Skin of body (tissue), 2 donors: Measurements from ENCODE around the gene SDCCAG8. TPM values are rescaled to one million over a fixed set of nuclear protein-coding genes. Genes with fewer than 3 reads are reported as not detected.

ENCODE experiments used
- DNase-seq: peaks from one replicate; lab custom pipeline; 2025; lab: John Stamatoyannopoulos, UW
- total RNA-seq: library from RNA; depleted of rRNA; stranded (reverse); fragments of >200 nt; gene quantifications from one replicate; pipeline ENCODE4 v1.2.3, GENCODE V29; 2014

Gene SDCCAG8
- total RNA-seq, 1 donor from 2014 or later: 55.0 TPM

- DNase-seq: no peak
Observed at GRCh38 chr1:243420016-243420945, 164.4 kb downstream of the SDCCAG8 start.

DNA sequence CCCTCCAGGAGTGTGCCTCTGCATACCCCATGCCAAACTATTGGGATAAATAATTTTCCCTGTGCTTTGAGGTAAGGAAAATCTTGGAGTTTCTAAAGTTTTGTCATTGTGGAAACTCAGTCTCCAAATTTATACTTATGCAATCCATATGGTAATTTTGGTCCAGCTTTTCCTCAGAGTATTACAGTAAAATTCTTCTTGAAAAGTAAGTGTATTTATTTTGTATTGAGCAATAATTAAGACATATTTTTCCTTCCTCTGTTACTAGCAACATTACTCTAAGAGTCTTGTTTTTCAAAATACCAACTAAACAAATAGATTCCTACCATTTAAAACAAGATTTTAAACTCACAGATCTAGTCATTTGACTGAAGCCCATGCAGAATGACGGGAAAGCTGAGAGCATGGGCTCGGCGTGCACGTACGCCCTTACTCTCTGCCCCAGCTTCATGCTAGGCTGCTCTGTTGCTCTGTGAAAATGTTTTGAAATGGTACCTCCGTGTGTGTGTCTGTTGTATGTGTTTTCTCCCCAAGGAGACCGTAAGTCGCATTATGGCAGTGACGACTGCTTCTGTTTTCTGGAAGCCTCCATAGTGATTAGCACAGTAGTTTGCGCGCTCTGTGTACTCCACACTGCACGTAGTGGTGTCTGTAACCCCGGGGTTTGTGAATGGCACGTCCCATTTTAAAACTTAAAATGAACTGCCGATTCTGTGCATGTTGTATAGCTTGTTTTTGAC, 165.3 kb downstream of the SDCCAG8 start:
- no peak for DNase-seq

- no peak for DNase-seq
Observed at GRCh38 chr1:243421784-243422183, 165.9 kb downstream of the SDCCAG8 start.

DNA sequence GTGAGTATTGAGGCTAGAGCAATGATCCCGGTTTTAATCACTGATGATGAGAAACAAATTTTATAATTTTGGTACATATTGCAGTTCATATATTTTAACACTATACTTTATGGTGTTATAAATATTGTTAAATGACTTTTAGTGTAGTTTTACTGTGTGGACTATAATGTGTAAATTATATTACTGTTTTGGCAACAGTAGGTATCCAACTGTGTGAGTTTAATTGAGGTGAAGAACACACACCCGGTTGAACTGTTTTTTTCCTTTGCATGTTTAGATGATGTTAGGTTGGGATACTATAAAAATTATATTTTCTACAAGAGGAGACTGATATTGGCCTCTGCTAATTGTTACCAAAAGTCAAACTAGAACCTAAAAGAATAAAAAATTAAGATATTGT, 166.5 kb downstream of the SDCCAG8 start:
- DNase-seq: no peak

DNA sequence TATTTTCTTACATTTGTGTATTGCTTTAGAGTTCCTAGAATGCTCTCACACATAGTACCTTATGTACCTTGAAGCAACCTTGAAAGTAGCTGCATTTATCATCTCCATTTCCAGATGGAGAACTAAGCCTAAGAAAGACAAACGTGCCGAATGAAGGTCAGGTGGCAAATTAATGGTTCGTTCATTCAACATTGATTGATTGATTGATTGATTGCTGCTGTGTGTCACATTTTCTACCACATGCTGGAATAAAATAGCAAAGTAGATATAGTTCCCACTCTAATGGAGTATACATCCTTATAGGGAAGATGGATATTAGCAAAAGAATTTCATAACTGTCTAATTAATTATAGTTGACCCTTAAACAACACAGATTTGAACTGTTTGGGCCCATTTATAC, 172.2 kb downstream of the SDCCAG8 start:
- no peak for DNase-seq

DNA sequence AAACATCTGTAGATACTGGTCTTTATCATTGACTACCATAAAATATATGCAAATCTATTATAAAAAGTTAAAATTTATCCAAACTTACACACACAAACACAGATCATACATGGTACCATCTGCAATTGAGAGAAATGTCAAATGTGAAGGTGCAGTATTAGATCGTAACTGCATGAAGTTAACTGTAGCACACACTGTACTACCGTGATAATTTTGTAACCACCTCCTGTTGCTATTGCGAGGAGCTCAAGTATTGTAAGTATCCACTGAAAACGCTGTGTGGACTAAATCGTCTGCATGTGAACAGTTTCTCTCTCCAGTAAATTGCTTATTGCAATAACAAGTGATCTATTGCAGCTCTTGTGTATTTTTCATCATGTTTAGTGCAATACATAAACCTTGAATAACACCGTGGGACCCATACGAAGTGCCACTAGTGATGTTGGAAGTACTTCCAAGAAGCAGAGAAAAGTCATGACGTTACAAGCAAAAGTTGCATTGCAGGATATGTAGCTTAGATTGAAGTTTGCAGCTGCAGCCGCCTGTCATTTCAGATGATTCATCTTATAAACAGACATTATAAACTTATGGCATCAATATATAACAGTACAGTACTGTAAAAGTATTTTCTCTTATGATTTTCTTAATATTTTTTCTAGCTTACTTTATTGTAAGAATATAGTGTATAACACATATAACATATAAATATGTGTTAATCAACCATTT, 172.9 kb downstream of the SDCCAG8 start:
- no peak for DNase-seq

- no peak for DNase-seq
Observed at GRCh38 chr1:243431591-243431990, 175.8 kb downstream of the SDCCAG8 start.

GRCh38 chr1:243432136-243432535, 176.3 kb downstream of the SDCCAG8 start:
- no peak for DNase-seq

- no peak for DNase-seq
Observed at GRCh38 chr1:243433737-243434370, 178.0 kb downstream of the SDCCAG8 start.

- no peak for DNase-seq
Observed at GRCh38 chr1:243434594-243434993, 178.8 kb downstream of the SDCCAG8 start.

DNA sequence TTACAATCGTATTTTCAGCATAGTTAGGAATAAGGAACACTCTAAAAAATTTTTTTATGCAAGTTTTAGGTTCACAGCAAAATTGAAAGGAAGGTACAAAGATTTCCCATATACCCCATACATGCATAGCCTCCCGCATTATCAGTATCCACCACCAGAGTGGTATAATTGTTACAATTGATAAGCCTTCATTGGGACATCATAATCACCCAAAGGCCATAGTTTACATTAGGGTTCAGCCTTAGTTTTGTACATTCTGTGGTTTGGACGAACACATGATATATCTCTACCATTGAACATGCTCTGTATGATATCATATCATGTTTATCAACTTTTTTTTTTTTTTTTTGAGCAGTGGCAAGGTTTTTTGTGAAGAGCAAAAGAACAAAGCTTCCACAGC, 180.0 kb downstream of the SDCCAG8 start:
- DNase-seq: no peak

GRCh38 chr1:243438146-243438545, 182.3 kb downstream of the SDCCAG8 start:
- no peak for DNase-seq

GRCh38 chr1:243438815-243439214, 183.0 kb downstream of the SDCCAG8 start:
- DNase-seq: no peak

GRCh38 chr1:243440406-243440805, 184.6 kb downstream of the SDCCAG8 start:
- no peak for DNase-seq

DNA sequence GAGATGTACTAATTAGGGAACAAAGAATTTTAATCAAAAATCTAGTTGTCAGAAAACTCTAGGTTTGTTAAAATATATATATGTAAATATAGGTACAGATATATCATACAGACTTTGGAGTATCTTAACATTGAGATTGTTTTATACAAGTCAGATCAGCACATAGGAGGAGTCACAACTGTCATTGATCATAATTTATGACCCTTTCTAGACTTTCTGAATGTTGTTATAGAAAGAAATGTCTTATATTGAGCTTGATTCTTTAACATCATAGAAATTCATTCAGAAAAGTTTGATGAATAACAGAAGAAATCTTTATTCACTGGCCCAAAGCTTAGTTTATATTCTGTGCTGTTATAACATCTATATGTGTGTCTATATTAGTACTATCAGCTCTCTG, 185.8 kb downstream of the SDCCAG8 start:
- DNase-seq: no peak

GRCh38 chr1:243443557-243443956, 187.7 kb downstream of the SDCCAG8 start:
- no peak for DNase-seq

GRCh38 chr1:243447347-243447746, 191.5 kb downstream of the SDCCAG8 start:
- DNase-seq: no peak

- DNase-seq: no peak
Observed at GRCh38 chr1:243447844-243448243, 192.0 kb downstream of the SDCCAG8 start.

- no peak for DNase-seq
Observed at GRCh38 chr1:243449373-243449772, 193.5 kb downstream of the SDCCAG8 start.

DNA sequence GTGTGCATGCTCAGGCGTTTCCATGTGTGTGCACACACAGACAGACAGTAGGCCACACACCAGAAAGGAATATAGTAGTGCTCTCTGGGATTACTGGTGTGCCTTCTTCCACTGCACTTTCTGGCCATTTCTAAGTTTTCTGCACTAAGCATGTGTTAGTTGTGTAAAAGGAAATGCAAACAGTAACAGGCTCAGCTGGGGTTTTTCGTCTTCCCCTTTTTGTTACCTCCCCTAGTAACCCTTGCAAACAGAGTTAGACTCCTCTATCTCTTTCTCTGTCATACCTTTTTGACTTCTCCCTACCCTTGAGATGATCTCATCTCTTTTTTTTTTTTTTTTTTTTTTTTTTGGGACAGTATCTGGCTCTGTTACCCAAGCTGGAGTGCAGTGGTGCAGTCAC, 196.3 kb downstream of the SDCCAG8 start:
- no peak for DNase-seq

GRCh38 chr1:243454328-243454997, 198.6 kb downstream of the SDCCAG8 start:
- DNase-seq: no peak
